ENCODE measurements around the gene RAB22A.

RAB22A gene

GRCh38 chr20:58303547-58303946, 6.0 kb upstream of the RAB22A start:
- DNase-seq (ENCODE audit: low spot score) = no peak

- DNase-seq (ENCODE audit: low spot score) = no peak
Measured at GRCh38 chr20:58305061-58305460, 4.5 kb upstream of the RAB22A start.

- DNase-seq (ENCODE audit: low spot score) = no peak
Measured at GRCh38 chr20:58306421-58307261, 2.9 kb upstream of the RAB22A start.

GRCh38 chr20:58307270-58307669, 2.2 kb upstream of the RAB22A start:
- no peak for DNase-seq (ENCODE audit: low spot score)

DNA sequence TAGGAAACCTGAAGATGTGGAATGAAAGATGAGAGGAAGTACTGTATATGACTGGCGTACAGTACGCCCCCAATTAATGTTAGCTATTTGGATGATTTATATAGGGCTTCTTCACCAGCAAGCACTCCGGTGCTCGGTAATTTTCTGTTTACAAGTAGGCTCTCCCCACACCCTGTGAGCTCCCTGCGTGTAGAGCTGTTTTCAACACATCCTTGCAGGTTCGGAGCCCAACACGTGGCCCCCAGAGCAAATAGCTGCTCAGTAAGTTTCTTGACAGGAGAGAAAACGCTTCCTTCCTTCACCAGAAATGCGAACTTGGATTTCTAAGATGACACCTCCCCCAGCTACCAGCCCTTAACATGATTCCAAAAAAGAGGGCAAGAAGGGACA, 1.2 kb upstream of the RAB22A start:
- no peak for DNase-seq (ENCODE audit: low spot score)

DNA sequence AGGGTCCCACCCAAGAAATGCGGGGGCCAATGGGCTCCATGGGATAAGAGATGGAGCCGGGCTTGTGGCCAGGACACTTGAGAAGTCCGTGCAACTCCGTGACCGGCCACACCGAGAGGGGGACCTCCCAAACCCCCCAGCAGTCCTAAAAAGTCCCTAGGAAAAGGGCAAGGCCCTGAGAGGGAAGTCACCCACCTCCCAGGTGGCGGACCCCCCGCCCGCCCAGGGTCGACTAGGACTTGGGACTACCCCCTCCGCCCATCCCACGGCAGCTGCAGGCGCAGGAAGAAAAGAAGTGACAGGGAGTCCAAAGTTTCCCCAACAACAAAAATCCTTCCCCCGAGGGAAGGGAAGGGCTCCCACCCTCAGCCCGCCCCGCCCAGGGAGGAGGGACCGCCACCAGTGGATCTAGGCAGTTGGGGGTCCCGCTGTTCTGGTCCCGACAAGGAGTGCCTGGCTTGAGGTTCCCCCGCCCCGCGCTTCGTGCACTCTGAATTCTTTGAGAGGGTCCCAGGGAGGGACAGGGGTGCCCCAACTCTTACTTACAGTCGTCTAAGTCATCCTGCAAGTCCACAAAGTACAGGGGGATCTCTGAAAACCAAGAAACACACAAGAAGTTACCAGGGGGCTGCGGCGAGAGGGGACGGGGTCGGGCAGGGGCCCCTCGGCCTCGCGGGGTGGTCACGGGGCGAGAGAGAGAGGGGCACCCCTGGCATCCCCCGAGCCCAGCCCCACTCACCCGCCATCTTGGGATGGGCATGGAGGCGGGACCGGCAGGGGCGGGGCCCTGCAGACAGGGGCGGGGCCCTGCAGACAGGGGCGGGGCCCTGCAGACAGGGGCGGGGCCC, 611 bp upstream of the RAB22A start:
- peak; percentile 53 for DNase-seq (ENCODE audit: low spot score)

GRCh38 chr20:58310291-58310782, 822 bp downstream of the RAB22A start:
- DNase-seq (ENCODE audit: low spot score) = no peak

DNA sequence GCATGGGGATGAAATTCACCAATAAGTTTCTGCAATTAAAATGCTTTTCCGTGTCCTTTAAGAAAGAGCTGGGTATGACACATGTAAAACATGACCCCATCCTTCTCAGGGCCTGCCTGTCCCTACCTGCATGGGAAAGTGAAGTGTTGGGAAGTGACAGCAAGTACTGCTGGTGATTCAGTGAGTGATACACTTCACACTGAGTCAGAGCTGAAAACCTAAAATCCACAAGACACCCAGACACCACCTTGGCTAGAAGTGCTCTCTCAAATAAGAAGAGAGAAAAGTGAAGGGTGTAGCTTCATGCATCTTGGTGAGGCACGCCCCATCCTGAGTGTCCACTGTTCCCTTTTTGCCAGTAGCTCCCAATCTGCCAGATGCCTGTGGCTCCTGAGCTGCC, 3.3 kb downstream of the RAB22A start:
- DNase-seq (ENCODE audit: low spot score) = no peak

- no peak for DNase-seq (ENCODE audit: low spot score)
Measured at GRCh38 chr20:58313396-58313795, 3.9 kb downstream of the RAB22A start.

- no peak for DNase-seq (ENCODE audit: low spot score)
Measured at GRCh38 chr20:58321205-58321604, 11.7 kb downstream of the RAB22A start.

DNA sequence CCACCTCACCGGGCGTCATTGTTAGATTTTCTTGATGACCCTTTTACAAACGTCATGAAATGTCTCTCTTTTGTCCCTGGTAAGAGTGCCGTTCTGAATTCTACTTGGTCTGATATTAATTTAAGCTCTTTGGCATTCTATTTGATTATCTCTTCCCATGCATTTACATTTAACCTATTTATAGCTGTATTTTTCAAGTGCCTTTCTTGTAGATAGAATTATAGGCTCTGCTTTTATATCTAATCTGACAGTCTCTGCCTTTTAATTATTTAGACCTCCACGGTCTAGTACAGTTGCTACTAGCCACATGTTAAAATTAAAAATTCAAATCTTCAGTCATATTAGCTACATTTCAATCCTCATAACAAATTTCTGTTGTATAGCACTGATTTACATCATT, 12.6 kb downstream of the RAB22A start:
- no peak for DNase-seq (ENCODE audit: low spot score)

GRCh38 chr20:58325912-58326311, 16.4 kb downstream of the RAB22A start:
- DNase-seq (ENCODE audit: low spot score) = no peak

- no peak for DNase-seq (ENCODE audit: low spot score)
Measured at GRCh38 chr20:58327211-58327610, 17.7 kb downstream of the RAB22A start.

GRCh38 chr20:58328836-58329235, 19.3 kb downstream of the RAB22A start:
- no peak for DNase-seq (ENCODE audit: low spot score)

DNA sequence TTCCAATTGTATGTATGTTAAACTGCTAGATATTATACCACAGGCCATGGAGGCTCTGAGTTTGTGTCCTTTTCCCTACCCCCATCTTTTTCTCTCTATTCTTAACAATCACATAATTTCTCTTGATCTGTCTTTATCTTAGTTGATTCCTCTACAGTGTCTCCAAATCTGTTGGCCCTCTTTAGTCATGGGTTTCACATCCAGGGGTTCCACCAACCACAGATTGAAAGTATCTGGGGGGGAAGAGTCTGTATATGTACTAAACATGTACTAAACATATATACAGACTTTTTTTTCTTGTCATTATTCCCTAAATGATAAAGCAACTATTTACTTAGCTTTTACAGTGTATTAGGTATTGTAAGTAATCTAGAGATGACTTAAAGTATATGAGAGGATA, 20.2 kb downstream of the RAB22A start:
- no peak for DNase-seq (ENCODE audit: low spot score)

- no peak for DNase-seq (ENCODE audit: low spot score)
Measured at GRCh38 chr20:58330249-58330648, 20.7 kb downstream of the RAB22A start.

DNA sequence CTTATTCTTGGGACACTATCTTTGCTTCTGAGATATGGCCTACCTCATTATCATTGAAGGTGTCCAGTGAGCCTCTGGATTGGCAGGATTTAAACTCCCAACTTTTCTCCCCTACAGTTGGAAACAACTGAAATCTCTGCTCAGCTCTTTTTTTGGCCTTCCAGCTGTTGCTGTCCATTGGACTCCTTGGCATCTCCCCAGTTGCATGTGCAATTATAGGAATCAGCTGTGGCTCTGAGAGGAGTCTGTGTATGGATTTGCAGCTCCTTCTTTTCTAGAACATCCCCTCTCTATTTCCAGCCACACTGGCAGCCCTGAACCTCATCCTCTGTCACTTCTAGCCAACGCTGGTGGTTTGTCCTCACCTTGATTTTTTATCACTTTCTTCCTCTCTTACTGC, 21.2 kb downstream of the RAB22A start:
- no peak for DNase-seq (ENCODE audit: low spot score)

- DNase-seq (ENCODE audit: low spot score) = no peak
Measured at GRCh38 chr20:58331961-58332551, 22.5 kb downstream of the RAB22A start.

DNA sequence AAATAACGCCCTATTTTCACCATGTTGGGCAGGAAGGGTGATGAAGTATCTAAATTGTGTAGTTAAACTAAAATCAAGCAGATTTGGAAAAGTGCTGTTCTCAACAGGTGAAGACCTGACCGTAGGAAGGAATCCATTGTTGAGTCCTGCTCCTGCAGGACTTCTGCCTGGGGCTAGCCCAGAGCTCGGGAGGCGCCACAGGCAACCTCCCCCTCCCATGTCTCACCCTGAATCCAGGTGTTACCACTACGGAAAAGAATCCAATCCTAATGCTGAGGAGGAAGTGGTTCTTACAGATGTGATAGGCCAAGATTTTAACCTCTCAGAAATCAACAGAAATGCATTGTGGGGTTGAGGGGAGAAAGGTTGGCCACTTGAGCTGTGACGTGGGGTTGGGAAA, 30.2 kb downstream of the RAB22A start:
- no peak for DNase-seq (ENCODE audit: low spot score)

GRCh38 chr20:58340151-58340550, 30.6 kb downstream of the RAB22A start:
- DNase-seq (ENCODE audit: low spot score) = no peak

DNA sequence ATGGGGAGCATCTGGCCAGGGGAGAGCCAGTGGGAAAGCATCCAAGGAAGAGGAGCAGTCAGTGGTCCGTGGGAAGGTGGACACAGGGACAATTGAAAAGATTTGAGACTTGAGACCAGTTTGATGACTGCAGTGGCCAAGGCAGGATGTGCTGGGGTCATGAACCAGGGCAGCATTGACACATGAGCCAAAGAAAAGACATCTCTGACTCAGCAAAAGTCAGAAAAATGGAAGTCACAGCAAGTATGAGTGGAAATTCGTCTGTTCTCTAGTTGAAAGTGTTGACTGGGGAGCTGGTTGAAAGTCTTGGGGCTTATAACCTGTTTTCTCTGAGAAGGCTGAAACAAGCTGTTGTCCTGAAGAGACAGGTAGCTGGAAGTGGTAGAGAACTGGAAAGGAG, 31.3 kb downstream of the RAB22A start:
- DNase-seq (ENCODE audit: low spot score) = no peak

GRCh38 chr20:58342104-58342945, 32.8 kb downstream of the RAB22A start:
- no peak for DNase-seq (ENCODE audit: low spot score)
